ENCODE measurements around the gene SKP2. TPM values are rescaled to one million over a fixed set of nuclear protein-coding genes. Genes with fewer than 3 reads are reported as not detected.
"Not testable (repeated sequence)": the region's sequence is repeated elsewhere in the genome, so short reads cannot be mapped to it uniquely, and the experiment has no call there.

SKP2 gene
- total and polyA plus RNA-seq, 2 experiments from 2014 or later: 64.6 to 103 TPM

DNA sequence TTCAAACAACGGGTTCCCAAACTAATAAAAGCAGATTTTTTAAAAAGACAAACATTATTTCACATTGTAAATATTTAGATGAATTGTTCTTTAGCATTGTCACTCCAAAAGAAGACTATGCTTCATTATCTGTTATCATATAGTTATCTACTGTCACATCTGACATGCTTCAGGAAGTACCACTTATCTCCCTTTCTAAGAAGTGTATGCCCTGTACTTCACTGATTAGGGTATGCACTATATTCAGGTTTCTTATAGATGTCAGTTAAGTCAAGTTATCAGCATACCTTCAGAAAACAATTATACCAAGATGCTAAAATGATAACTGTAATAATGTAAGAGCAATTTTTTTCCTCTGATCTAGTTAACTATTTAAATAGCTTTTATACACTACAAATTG, 40.7 kb upstream of the SKP2 start:
- no peak for DNase-seq (ENCODE audit: low spot score)
- no peaks in the 10 kb centered on the region for H3K27me3 ChIP-seq
- H4K20me1 ChIP-seq (ENCODE audit: insufficient read depth, poor library complexity, severe bottlenecking): no peaks in the 10 kb centered on the region
- TF ChIP-seq EZH2 (IDR thresholded peaks at IDR 0.05; ENCODE audit: borderline replicate concordance) (no peak), EZH2phosphoT487 (IDR thresholded peaks at IDR 0.05; ENCODE audit: low read depth, severe bottlenecking, unreplicated experiment) (no peak)
- TF ChIP-seq, protein P1, sequence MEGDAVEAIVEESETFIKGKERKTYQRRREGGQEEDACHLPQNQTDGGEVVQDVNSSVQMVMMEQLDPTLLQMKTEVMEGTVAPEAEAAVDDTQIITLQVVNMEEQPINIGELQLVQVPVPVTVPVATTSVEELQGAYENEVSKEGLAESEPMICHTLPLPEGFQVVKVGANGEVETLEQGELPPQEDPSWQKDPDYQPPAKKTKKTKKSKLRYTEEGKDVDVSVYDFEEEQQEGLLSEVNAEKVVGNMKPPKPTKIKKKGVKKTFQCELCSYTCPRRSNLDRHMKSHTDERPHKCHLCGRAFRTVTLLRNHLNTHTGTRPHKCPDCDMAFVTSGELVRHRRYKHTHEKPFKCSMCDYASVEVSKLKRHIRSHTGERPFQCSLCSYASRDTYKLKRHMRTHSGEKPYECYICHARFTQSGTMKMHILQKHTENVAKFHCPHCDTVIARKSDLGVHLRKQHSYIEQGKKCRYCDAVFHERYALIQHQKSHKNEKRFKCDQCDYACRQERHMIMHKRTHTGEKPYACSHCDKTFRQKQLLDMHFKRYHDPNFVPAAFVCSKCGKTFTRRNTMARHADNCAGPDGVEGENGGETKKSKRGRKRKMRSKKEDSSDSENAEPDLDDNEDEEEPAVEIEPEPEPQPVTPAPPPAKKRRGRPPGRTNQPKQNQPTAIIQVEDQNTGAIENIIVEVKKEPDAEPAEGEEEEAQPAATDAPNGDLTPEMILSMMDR (IDR thresholded peaks at IDR 0.05; ENCODE audit: poor library complexity): no peak
- H3K9me3 ChIP-seq (ENCODE audit: low read depth): no peaks in the 10 kb centered on the region
- H3K4me2 ChIP-seq: no peak overlapping the region
- H3K27ac ChIP-seq: no peak overlapping the region
- no peaks in the 10 kb centered on the region for H3K79me2 ChIP-seq
- peaks cover 3% of the 10 kb centered on the region for H3K36me3 ChIP-seq (replicated peaks; ENCODE audit: insufficient read depth, low read depth)
- H3K4me3 ChIP-seq: no peak overlapping the region
- H2AFZ ChIP-seq: no peak overlapping the region
- 62% methylated on average over 1 of the region's 1 CpG for WGBS (ENCODE audit: low lambda C conversion rate, missing lambda C conversion rate)
- H3K4me1 ChIP-seq (ENCODE audit: insufficient read depth): no peaks in the 10 kb centered on the region
- H3K9me2 ChIP-seq (replicated peaks; ENCODE audit: insufficient read depth): no peaks in the 10 kb centered on the region

DNA sequence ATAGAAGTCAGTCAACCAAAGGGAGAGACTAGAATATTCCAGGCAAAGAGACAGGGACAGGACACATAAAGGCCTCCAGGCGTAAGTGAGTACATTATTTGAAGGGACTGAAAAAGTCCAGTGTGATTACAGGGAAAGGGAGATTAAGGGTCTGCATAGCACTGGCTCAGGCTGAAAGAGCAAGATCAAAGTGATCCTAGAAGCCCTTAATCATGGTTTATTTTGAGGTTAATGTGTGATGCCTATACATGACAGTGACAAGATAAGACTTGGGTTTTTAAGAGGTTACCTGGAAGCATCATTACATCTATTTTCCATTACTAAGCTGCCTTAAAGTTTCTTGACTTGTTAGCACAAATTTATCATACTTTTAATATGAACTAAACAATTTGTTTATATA, 26.0 kb upstream of the SKP2 start:
- Histone ChIP-seq H2AFZ (no peak overlapping the region), H3K4me1 (ENCODE audit: insufficient read depth) (no peaks in the 10 kb centered on the region), H3K4me2 (no peak overlapping the region), H3K9me2 (replicated peaks; ENCODE audit: insufficient read depth) (no peaks in the 10 kb centered on the region), H3K27ac (no peak overlapping the region), H4K20me1 (ENCODE audit: insufficient read depth, poor library complexity, severe bottlenecking) (no peaks in the 10 kb centered on the region), H3K36me3 (replicated peaks; ENCODE audit: insufficient read depth, low read depth) (no peaks in the 10 kb centered on the region), H3K79me2 (no peaks in the 10 kb centered on the region), H3K4me3 (no peak overlapping the region), H3K27me3 (no peaks in the 10 kb centered on the region), H3K9me3 (ENCODE audit: low read depth) (no peaks in the 10 kb centered on the region)
- no peak for DNase-seq (ENCODE audit: low spot score)
- 73% methylated on average over 1 of the region's 1 CpG for WGBS (ENCODE audit: low lambda C conversion rate, missing lambda C conversion rate)
- no peak for TF ChIP-seq EZH2phosphoT487 (IDR thresholded peaks at IDR 0.05; ENCODE audit: low read depth, severe bottlenecking, unreplicated experiment)
- TF ChIP-seq EZH2 (IDR thresholded peaks at IDR 0.05; ENCODE audit: borderline replicate concordance): no peak

DNA sequence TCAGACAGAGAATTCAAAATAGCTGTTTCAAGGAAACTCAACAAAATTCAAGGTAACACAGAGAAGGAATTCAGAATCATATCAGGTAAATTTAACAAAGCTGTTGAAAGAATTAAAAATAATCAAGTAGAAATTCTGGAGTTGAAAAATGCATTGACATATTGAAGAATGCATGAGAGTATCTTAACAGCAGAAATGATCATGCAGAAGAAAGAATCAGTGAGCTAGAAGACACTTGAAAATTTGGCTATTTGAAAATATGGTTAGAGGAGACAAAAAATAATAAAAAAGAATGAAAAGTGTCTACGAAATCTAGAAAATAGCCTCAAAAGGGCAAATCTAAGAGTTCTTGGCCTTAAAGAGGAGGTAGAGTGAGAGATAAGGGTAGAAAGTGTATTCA, 23.1 kb upstream of the SKP2 start:
- H3K4me2 ChIP-seq: no peak overlapping the region
- TF ChIP-seq EZH2phosphoT487 (IDR thresholded peaks at IDR 0.05; ENCODE audit: low read depth, severe bottlenecking, unreplicated experiment) (no peak), EZH2 (IDR thresholded peaks at IDR 0.05; ENCODE audit: borderline replicate concordance) (no peak)
- TF ChIP-seq, protein P1 (IDR thresholded peaks at IDR 0.05; ENCODE audit: poor library complexity): no peak
- H4K20me1 ChIP-seq (ENCODE audit: insufficient read depth, poor library complexity, severe bottlenecking): no peaks in the 10 kb centered on the region
- H3K27ac ChIP-seq: no peak overlapping the region
- H3K9me3 ChIP-seq (ENCODE audit: low read depth): no peaks in the 10 kb centered on the region
- no peak overlapping the region for H2AFZ ChIP-seq
- no peaks in the 10 kb centered on the region for H3K4me1 ChIP-seq (ENCODE audit: insufficient read depth)
- 95% methylated on average over 1 of the region's 1 CpG for WGBS (ENCODE audit: low lambda C conversion rate, missing lambda C conversion rate)
- H3K9me2 ChIP-seq (replicated peaks; ENCODE audit: insufficient read depth): no peaks in the 10 kb centered on the region
- no peaks in the 10 kb centered on the region for H3K79me2 ChIP-seq
- no peak for DNase-seq (ENCODE audit: low spot score)
- no peaks in the 10 kb centered on the region for H3K27me3 ChIP-seq
- no peak overlapping the region for H3K4me3 ChIP-seq
- H3K36me3 ChIP-seq (replicated peaks; ENCODE audit: insufficient read depth, low read depth): no peaks in the 10 kb centered on the region

DNA sequence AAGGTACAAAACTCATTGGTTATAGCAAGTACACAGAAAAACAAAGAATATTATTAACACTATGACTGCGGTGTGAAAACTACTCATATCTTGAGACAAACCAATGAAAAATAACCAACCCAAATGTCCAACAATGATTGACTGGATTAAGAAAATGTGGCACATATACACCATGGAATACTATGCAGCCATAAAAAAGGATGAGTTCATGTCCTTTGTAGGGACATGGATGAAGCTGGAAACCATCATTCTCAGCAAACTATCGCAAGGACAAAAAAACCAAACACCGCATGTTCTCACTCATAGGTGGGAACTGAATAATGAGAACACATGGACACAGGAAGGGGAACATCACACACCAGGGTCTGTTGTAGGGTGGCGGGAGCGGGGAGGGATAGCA, 22.2 kb upstream of the SKP2 start:
- not testable (repeated sequence) for H3K27me3 ChIP-seq; H3K4me1 ChIP-seq (ENCODE audit: insufficient read depth); H2AFZ ChIP-seq; H3K36me3 ChIP-seq (replicated peaks; ENCODE audit: insufficient read depth, low read depth); H3K79me2 ChIP-seq; H3K4me3 ChIP-seq; H3K27ac ChIP-seq; H3K9me2 ChIP-seq (replicated peaks; ENCODE audit: insufficient read depth); H4K20me1 ChIP-seq (ENCODE audit: insufficient read depth, poor library complexity, severe bottlenecking); H3K4me2 ChIP-seq; H3K9me3 ChIP-seq (ENCODE audit: low read depth); DNase-seq (ENCODE audit: low spot score)
- 91% methylated on average over 5 of the region's 5 CpGs for WGBS (ENCODE audit: low lambda C conversion rate, missing lambda C conversion rate)

DNA sequence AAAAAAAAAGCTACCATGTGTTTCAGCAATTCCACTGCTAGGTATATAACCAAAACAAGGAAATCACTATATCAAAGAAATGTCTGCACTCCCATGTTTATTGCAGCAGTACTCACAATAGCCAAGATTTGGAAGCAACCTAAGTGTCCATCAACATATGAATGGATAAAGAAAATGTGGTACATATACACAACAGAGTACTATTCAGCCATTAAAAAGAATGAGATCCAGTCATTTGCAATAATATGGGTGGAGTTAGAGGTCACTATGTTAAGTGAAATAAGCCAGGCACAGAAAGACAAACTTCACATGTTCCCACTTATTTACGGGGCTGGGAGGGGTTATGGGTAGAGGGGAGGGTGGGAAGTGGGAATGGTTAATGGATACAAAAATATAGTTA, 18.9 kb upstream of the SKP2 start:
- not testable (repeated sequence) for H3K27me3 ChIP-seq; H3K4me2 ChIP-seq; H3K4me3 ChIP-seq; H3K9me2 ChIP-seq (replicated peaks; ENCODE audit: insufficient read depth); H3K4me1 ChIP-seq (ENCODE audit: insufficient read depth); H3K36me3 ChIP-seq (replicated peaks; ENCODE audit: insufficient read depth, low read depth); H3K79me2 ChIP-seq; H3K9me3 ChIP-seq (ENCODE audit: low read depth); H4K20me1 ChIP-seq (ENCODE audit: insufficient read depth, poor library complexity, severe bottlenecking); H2AFZ ChIP-seq; H3K27ac ChIP-seq; DNase-seq (ENCODE audit: low spot score)
- 86% methylated on average over 1 of the region's 1 CpG for WGBS (ENCODE audit: low lambda C conversion rate, missing lambda C conversion rate)

All from hepatocyte (in vitro differentiated cells).